22Rv1 (cell line): Measurements from ENCODE around the gene SLC40A1.

Experiments used
- ZFX ChIP-seq: fragments of 450-650 bp; IDR thresholded peaks from 2 replicates; pipeline ENCODE4 v1.6.1; 2017; ENCODE audit warnings: antibody characterized with exemption, borderline replicate concordance
- TF ChIP-seq, protein P1 (sequence below): fragments of 450-650 bp; IDR thresholded peaks from 2 replicates; pipeline ENCODE4 v1.5.1; 2017; ENCODE audit warnings: mild to moderate bottlenecking

- TF ChIP-seq, protein P1, sequence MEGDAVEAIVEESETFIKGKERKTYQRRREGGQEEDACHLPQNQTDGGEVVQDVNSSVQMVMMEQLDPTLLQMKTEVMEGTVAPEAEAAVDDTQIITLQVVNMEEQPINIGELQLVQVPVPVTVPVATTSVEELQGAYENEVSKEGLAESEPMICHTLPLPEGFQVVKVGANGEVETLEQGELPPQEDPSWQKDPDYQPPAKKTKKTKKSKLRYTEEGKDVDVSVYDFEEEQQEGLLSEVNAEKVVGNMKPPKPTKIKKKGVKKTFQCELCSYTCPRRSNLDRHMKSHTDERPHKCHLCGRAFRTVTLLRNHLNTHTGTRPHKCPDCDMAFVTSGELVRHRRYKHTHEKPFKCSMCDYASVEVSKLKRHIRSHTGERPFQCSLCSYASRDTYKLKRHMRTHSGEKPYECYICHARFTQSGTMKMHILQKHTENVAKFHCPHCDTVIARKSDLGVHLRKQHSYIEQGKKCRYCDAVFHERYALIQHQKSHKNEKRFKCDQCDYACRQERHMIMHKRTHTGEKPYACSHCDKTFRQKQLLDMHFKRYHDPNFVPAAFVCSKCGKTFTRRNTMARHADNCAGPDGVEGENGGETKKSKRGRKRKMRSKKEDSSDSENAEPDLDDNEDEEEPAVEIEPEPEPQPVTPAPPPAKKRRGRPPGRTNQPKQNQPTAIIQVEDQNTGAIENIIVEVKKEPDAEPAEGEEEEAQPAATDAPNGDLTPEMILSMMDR = no peak
- no peak for TF ChIP-seq ZFX
Observed at GRCh38 chr2:189577121-189577520, 3.5 kb downstream of the SLC40A1 start.
